Psoas muscle (tissue), 8 donors: ENCODE data around the gene PHF24. TPM values are rescaled to one million over a fixed set of nuclear protein-coding genes. Genes with fewer than 3 reads are reported as not detected.
"Not testable (repeated sequence)": the region's sequence is repeated elsewhere in the genome, so short reads cannot be mapped to it uniquely, and the experiment has no call there.

Experiments
- ATAC-seq, 4 donors: fragments of 200-7000 bp; cut with Tn5 transposase; one replicate each; pipeline ENCODE4 v1.9.1; 2020; ENCODE audit warnings: moderate library complexity in 3 of 4, mild to moderate bottlenecking in 2 of 4
- DNase-seq, 2 donors: peaks; one replicate each; pipeline ENCODE4 v3.0.0-alpha.2; 2020
- H3K27ac ChIP-seq: fragments of 200-600 bp; one replicate; pipeline ENCODE4 v1.8.0; 2022
- H3K27me3 ChIP-seq, 3 donors: fragments of 200-600 bp in 1 of 3; one replicate each; pipeline versions ENCODE4 v1.6.1 to v1.8.0; 2013 to 2022; ENCODE audit warnings: low read length in 2 of 3, mild to moderate bottlenecking in 2 of 3, moderate library complexity in 1 of 3; ENCODE audit not compliant: insufficient read depth in 3 of 3
- H3K36me3 ChIP-seq, 2 donors: fragments of 200-600 bp in 1 of 2; one replicate each; pipeline versions ENCODE4 v1.6.1 to v1.8.0; 2013 to 2022; ENCODE audit warnings: low read depth in 1 of 2, mild to moderate bottlenecking in 1 of 2, moderate library complexity in 1 of 2; ENCODE audit not compliant: insufficient read depth in 1 of 2
- H3K4me1 ChIP-seq: fragments of 200-600 bp; one replicate; pipeline ENCODE4 v1.8.0; 2022
- H3K4me3 ChIP-seq: fragments of 200-600 bp; one replicate; pipeline ENCODE4 v1.8.0; 2022; ENCODE audit warnings: mild to moderate bottlenecking
- H3K9me3 ChIP-seq: fragments of 200-600 bp; one replicate; pipeline ENCODE4 v1.8.0; 2022
- CTCF ChIP-seq: fragments of 200-600 bp; IDR thresholded peaks from one replicate; pipeline ENCODE4 v1.8.0; 2022; ENCODE audit warnings: antibody characterized with exemption
- WGBS, 3 donors: extraction: QIAGEN DNeasy Blood & Tissue Kit; methylation state at CpG; one replicate each; pipeline versions ENCODE4 v1.1.6 to v1.1.7; 2013; 5-methylcytosine and 5-hydroxymethylcytosine counted together
- intact Hi-C, 2 donors: fragments of 100-400 bp; cut with DNase I; formaldehyde crosslinking; loops; one replicate each; pipeline versions ENCODE4 v1.11.0 to v1.14.2; 2022
- long read RNA-seq, 2 donors: library from polyadenylated mRNA; unstranded; transcript quantifications; one replicate each; pipeline ENCODE4 v2.0.0, GENCODE V29; 2021
- polyA plus RNA-seq, 3 donors: library from polyadenylated mRNA; stranded (reverse); fragments of 200-250 nt; gene quantifications; one replicate each; pipeline ENCODE4 v1.2.3, GENCODE V29; 2013
- total RNA-seq, 4 donors: library from RNA; stranded (reverse); fragmentation: NEBNext Ultra II Directional in 2 of 4; extraction: Animal tissue kit (Norgen Biotek cat#: 25700) in 2 of 4; gene quantifications; one replicate each; pipeline versions ENCODE4 v1.2.1 to v1.2.4, GENCODE V29; 2021 to 2023
- donor health status: healthy with polysubstance abuse.
- donor health status: DM: no; HTN: no; CAD: no; lungs with moderate emphysema.
- donor health status: Bipolar disorder and iron deficiency.
- donor health status: healthy.
- donor health status: DM: yes; HTN: yes; CAD: no.
- donor health status: DM: no; HTN: no; CAD: no.
- donor health status: DM: no; HTN: no; CAD: no.
- donor health status: DM: yes; HTN: yes; CAD: no.

The PHF24 gene
- total RNA-seq: under 1 TPM in 2 of 4 donors, not detected in 2; 0.04 to 0.11 TPM
- polyA plus RNA-seq: under 1 TPM in 2 of 3 donors, not detected in 1; 0.03 to 0.04 TPM
- long read RNA-seq, donor 1: 0 reads
- long read RNA-seq, donor 2: 0 reads

GRCh38 chr9:34957492-34958410, at the start of gene PHF24:
PHF24 (plus strand) TSS chr9:34958285; CDS start chr9:34971299, 13,014 bp downstream.
- intact Hi-C loops: no loop called here
- TF ChIP-seq CTCF: no peak
- peak; percentile 61 to 81 (median 66) for ATAC-seq
- WGBS, 3 donors: 2 to 5% (median 3%) methylated on average over 22 to 116 of the region's 116 CpGs
- peak in 1 of 2 donors; percentile 40 for DNase-seq
- Histone ChIP-seq H3K36me3 (no peaks in the 10 kb centered on the region), H3K27ac (no peak within 1 kb of the TSS), H3K9me3 (no peaks in the 10 kb centered on the region), H3K4me1 (no peaks in the 10 kb centered on the region), H3K27me3 (peaks cover 0 to 60% (median 10%) of the 10 kb centered on the region in 3 donors), H3K4me3 (peak within 1 kb of the TSS; percentile 61)

- ATAC-seq: no peak
- no peak overlapping the region for H3K27ac ChIP-seq
- H3K27me3 ChIP-seq: peaks cover 0 to 2% (median 0%) of the 10 kb centered on the region in 3 donors
- no peaks in the 10 kb centered on the region for H3K36me3 ChIP-seq
- WGBS, 3 donors: 33 to 44% (median 37%) methylated on average over 4 of the region's 4 CpGs
- H3K4me3 ChIP-seq: no peak overlapping the region
- DNase-seq: no peak
- peaks cover 9% of the 10 kb centered on the region for H3K9me3 ChIP-seq
- intact Hi-C loops: no loop called here
- TF ChIP-seq CTCF: no peak
- H3K4me1 ChIP-seq: no peaks in the 10 kb centered on the region
Observed at GRCh38 chr9:34927061-34927460, 31.0 kb upstream of the PHF24 start.

GRCh38 chr9:34928921-34929320, 29.2 kb upstream of the PHF24 start:
- no peaks in the 10 kb centered on the region for H3K36me3 ChIP-seq
- peaks cover 9% of the 10 kb centered on the region for H3K9me3 ChIP-seq
- ATAC-seq (no peak), DNase-seq (no peak)
- WGBS, 3 donors: 87 to 96% (median 95%) methylated on average over 1 of the region's 1 CpG
- H3K4me1 ChIP-seq: no peaks in the 10 kb centered on the region
- intact Hi-C loops: no loop called here
- no peak overlapping the region for H3K4me3 ChIP-seq
- TF ChIP-seq CTCF: no peak
- H3K27me3 ChIP-seq: peaks cover 0 to 2% (median 0%) of the 10 kb centered on the region in 3 donors
- H3K27ac ChIP-seq: no peak overlapping the region

GRCh38 chr9:34929506-34930102, 28.5 kb upstream of the PHF24 start:
- intact Hi-C loops: no loop called here
- Histone ChIP-seq H3K4me3 (no peak overlapping the region), H3K36me3 (no peaks in the 10 kb centered on the region), H3K27ac (no peak overlapping the region), H3K9me3 (peaks cover 7% of the 10 kb centered on the region), H3K27me3 (peaks cover 0 to 2% (median 0%) of the 10 kb centered on the region in 3 donors), H3K4me1 (no peaks in the 10 kb centered on the region)
- peak; percentile 43 for TF ChIP-seq CTCF
- WGBS, 3 donors: 26 to 32% (median 32%) methylated on average over 7 of the region's 7 CpGs
- ATAC-seq: peak in 1 of 4 donors; percentile 58
- no peak for DNase-seq

GRCh38 chr9:34939989-34940388, 18.1 kb upstream of the PHF24 start:
- not testable (repeated sequence) for H3K4me1 ChIP-seq, H3K27ac ChIP-seq, DNase-seq, H3K4me3 ChIP-seq, H3K9me3 ChIP-seq, H3K27me3 ChIP-seq, ATAC-seq, H3K36me3 ChIP-seq
- intact Hi-C loops: loop anchor here in 1 of 2 donors (10.0 kb wide), 1 partner anchor 125 kb away; no protein-coding TSS in a partner anchor
